Muscle of leg (tissue), 11 donors: ENCODE measurements around the gene ADAMTS2. TPM values are rescaled to one million over a fixed set of nuclear protein-coding genes. Genes with fewer than 3 reads are reported as not detected.

Experiments used
- DNase-seq: peaks from one replicate; pipeline ENCODE4 v3.0.0; 2013
- H3K27ac ChIP-seq: one replicate; pipeline ENCODE4 v1.5.1; 2013; ENCODE audit warnings: mild to moderate bottlenecking, low read length, control low read depth
- H3K27me3 ChIP-seq: one replicate; pipeline ENCODE4 v1.6.1; 2013; ENCODE audit warnings: low read length; ENCODE audit not compliant: control insufficient read depth, insufficient read depth
- H3K36me3 ChIP-seq: one replicate; pipeline ENCODE4 v1.6.1; 2013; ENCODE audit warnings: low read length; ENCODE audit not compliant: control insufficient read depth, insufficient read depth
- H3K4me1 ChIP-seq: one replicate; pipeline ENCODE4 v1.6.1; 2013; ENCODE audit warnings: low read length; ENCODE audit not compliant: control insufficient read depth, insufficient read depth
- H3K4me3 ChIP-seq: one replicate; pipeline ENCODE4 v1.5.1; 2013; ENCODE audit warnings: low read length, control low read depth
- H3K9me3 ChIP-seq: replicated peaks from 2 replicates; pipeline ENCODE4 v1.6.1; 2013; ENCODE audit warnings: low read depth, low read length; ENCODE audit not compliant: control insufficient read depth
- WGBS: methylation state at CpG from one replicate; pipeline ENCODE4 v1.1.5; 2013; ENCODE audit warnings: missing lambda C conversion rate; ENCODE audit not compliant: insufficient coverage; 5-methylcytosine and 5-hydroxymethylcytosine counted together
- polyA plus RNA-seq, 8 donors: library from polyadenylated mRNA; unstranded; fragments of 120-200 nt; gene quantifications; one replicate each; pipeline versions ENCODE4 v1.2.1 to v1.2.3, GENCODE V29; 2013; ENCODE audit warnings: inconsistent platforms in 1 of 8, low replicate concordance in 1 of 8; ENCODE audit not compliant: insufficient read length in 8 of 8, insufficient read depth in 1 of 8
- total RNA-seq: library from RNA; stranded (reverse); fragments of 120-200 nt; gene quantifications from one replicate; pipeline ENCODE4 v1.2.4, GENCODE V29; 2013

Gene ADAMTS2
- total and polyA plus RNA-seq, 9 donors: 21.3 to 46.3 (median 34.2) TPM

DNA sequence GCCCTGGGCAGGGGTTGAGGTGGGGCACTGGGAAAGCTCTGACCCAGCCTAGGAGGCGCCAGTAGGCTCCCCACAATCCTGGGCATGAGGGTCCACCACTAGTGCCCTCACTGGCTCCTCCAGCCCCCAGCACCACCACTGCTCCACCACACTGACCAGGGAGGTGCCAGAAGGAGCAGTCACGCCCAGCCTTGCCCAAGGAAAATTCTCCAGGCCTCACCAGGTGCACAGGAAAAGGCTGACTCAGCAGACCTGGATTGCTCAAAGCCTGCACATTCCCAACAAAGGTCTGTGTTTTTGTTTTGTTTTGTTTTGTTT is 222.2 kb downstream of the ADAMTS2 start:
- peaks cover 15% of the 10 kb centered on the region for H3K4me1 ChIP-seq
- no peaks in the 10 kb centered on the region for H3K27me3 ChIP-seq
- no peak for DNase-seq
- WGBS: 83% methylated on average over 1 of the region's 2 CpGs
- H3K36me3 ChIP-seq: no peaks in the 10 kb centered on the region
- H3K9me3 ChIP-seq: no peaks in the 10 kb centered on the region
- peak overlapping the region; percentile 3 for H3K27ac ChIP-seq
- no peak overlapping the region for H3K4me3 ChIP-seq

DNA sequence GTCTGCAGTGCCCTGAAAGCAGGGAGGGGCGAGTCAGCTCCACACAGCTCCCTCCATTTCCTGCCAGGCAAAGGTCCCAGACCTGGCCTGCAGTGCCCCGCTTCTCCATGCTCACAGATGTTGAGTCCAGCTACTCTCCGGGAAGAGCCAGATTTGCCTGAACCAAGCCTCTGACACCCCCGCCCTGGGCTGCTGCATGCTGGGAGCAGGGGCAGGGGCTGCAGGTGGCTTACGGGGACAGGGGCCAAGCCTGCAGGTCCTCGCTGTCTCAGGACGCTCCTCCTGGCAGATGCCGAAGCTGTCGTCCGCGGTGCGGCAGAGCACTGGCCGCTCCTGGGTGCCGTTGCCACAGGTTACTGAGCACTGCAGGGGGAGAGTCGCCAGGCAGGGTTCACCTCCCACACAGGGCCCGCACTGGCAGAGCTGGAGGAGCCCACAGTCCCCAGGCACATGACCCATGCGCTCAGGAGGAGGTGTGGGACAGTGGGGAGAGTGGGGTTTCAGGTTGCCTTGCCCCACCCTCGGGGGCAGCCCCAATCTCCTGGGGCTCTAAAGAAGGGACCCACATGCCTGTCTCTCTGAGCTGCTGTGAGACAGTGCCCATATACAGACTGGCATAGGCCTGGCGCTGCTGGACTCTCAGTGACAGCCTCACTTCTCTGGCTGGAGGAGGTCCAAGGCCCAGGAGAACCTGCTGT is 222.7 kb downstream of the ADAMTS2 start:
- WGBS: 81% methylated on average over 18 of the region's 19 CpGs
- Histone ChIP-seq H3K4me3 (no peak overlapping the region), H3K27me3 (no peaks in the 10 kb centered on the region), H3K27ac (no peak overlapping the region), H3K9me3 (no peaks in the 10 kb centered on the region), H3K4me1 (peaks cover 15% of the 10 kb centered on the region), H3K36me3 (no peaks in the 10 kb centered on the region)
- DNase-seq: no peak

DNA sequence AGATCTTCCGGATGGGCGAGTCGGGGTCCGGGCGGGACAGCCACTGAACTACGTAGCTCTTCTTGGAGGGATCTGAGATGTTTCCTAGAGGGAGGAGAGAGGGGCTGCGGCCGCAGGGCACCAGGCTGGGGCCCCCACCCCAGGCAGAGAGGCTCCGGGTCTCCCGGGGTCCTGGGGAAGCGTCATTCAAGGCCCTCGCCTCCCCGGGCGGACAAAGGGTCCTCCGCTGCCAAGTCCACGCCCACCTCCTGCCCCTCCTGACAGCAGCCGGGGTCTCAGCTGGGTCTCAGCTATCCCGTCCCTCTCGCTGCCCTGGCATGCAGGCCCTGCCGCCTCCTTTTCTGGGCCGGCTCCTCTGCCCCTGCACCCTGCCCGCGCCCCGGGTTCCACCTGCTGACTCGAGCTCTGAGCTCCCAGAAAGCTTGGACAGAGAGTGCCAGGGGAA is 223.6 kb downstream of the ADAMTS2 start:
- no peak overlapping the region for H3K4me3 ChIP-seq
- WGBS: 95% methylated on average over 14 of the region's 25 CpGs
- no peaks in the 10 kb centered on the region for H3K27me3 ChIP-seq
- H3K27ac ChIP-seq: no peak overlapping the region
- H3K4me1 ChIP-seq: peaks cover 15% of the 10 kb centered on the region
- H3K36me3 ChIP-seq: no peaks in the 10 kb centered on the region
- H3K9me3 ChIP-seq: no peaks in the 10 kb centered on the region
- no peak for DNase-seq

DNA sequence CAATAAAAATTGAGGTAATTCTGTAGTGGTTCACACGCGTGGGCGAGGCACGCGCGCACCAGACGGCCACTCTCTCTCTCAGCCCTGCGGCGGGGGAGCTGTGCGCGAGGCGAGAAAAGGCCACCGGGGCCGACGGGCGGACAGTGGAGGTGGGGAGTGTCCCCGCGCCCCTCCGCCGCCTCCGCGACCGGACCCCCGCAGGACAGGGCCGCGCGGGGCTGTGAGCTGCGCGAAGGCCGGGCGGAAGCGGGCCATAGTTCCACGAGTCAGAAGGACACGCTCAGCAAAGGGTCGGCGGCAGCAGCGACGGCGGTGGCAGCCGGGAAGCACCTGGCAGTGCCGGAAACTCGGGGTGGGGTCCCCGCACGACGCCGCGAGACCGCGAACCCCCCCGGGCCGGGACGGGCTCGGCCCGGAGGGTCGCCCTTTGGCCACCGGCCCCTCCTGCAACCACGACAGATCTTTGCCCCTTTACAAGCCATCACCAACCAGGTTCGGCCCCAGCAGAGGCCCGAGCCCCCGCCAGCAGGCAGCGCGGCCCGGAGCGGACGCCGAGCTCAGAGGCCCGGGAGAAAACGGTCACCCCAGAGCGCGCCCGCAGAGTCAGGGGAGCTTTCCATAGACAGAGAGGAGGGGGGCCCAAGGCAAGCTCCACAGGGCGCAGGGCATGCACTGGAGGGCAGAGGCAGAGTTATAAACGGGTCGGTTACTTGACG is 224.2 kb downstream of the ADAMTS2 start:
- Histone ChIP-seq H3K9me3 (peaks cover 2% of the 10 kb centered on the region), H3K27me3 (no peaks in the 10 kb centered on the region), H3K4me1 (peaks cover 15% of the 10 kb centered on the region), H3K4me3 (no peak overlapping the region), H3K36me3 (no peaks in the 10 kb centered on the region), H3K27ac (no peak overlapping the region)
- WGBS: 77% methylated on average over 69 of the region's 75 CpGs
- no peak for DNase-seq

DNA sequence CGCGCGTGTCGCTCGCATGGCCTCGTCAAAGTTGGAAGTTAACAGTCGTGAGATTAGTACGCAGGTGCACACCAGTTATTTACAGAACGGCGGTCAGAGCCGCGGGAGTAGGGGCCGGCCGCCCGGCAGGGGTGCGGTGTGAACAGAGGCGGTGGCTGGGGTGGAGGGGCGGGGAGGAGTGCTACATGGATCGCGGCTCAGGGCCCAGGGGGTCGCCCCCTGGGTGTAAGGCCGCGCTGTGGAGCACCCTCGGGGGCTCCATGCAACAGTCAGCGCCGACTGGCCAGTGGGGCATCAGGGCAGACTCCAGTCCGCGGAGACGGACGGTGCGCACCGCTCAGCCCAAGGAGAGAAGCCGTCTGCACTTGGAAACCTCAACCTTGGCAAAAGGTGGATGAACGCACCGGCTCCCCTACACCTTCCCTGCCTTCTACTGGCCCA is 224.8 kb downstream of the ADAMTS2 start:
- Histone ChIP-seq H3K27me3 (no peaks in the 10 kb centered on the region), H3K4me3 (no peak overlapping the region), H3K4me1 (peaks cover 15% of the 10 kb centered on the region), H3K36me3 (no peaks in the 10 kb centered on the region), H3K27ac (no peak overlapping the region), H3K9me3 (peaks cover 7% of the 10 kb centered on the region)
- no peak for DNase-seq
- WGBS: 95% methylated on average over 34 of the region's 35 CpGs

DNA sequence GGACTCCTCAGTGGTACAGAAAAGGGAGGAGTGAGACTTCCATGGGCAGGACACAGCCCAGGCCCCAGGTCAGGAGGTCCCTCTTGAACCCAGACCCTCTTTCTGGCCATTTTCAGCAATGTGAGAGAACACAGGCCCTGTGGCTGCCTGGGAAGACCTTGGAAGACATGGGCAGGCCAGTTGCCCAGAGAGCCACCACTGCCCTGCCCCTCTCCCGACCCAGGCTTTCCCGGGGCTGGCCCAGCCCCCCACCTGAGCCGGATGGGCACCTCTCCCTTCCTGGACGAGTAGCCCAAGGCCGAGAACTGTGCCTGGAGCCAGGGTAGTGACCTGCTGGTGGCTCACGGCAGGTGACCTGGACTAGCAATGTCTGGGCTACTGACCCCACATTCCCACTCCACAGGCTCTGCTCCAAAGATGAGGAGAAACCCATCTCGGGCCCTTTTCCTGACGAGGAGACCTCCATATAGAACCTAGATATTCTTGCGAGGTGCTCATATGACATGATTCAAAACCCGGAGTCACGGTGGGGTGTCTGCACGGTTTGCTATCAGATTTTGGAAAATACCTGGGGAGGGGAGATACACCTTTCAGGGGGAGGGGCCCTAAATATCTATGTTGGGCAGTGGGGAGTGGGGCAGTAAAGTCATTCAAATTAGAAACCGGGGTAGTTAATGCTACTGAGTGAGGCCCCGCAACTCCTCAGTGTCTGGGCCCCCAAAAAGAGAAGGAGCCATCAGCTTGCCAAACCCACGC is 225.7 kb downstream of the ADAMTS2 start:
- Histone ChIP-seq H3K9me3 (peaks cover 14% of the 10 kb centered on the region), H3K27me3 (no peaks in the 10 kb centered on the region)
- WGBS: 94% methylated on average over 13 of the region's 15 CpGs

DNA sequence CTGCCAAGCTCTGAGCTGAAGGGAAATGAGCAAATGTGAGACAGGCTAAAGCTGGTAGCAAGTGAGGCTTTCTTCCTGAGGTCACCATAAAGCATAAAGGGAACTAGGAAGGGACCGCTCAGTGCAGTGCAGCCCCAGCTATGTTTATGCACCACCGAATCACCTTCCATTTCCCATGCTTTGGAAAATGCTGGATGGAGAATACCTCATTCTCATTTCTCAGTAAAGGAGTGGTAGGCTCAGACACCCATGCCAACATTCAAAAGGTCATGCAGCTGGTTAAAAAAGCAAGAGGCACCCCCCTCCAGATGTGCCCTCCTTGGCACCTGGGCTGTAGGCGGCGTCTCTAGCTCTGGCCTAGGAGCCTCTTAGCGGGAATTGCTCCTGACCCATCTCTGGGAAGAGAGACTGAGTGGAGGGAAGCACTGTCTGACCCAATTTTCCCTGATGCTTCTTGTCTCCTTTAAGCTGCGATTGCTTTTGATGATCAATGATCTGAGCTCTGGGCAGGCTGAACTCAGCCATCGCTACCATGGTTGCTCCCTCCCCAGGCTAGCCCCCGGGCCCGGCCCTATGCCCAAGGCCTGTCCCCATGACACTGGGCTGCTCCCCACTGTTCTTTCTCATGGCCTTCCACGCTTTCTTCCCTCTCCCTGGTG is 226.4 kb downstream of the ADAMTS2 start:
- no peak overlapping the region for H3K27ac ChIP-seq
- H3K27me3 ChIP-seq: no peaks in the 10 kb centered on the region
- peaks cover 4% of the 10 kb centered on the region for H3K36me3 ChIP-seq
- peaks cover 21% of the 10 kb centered on the region for H3K9me3 ChIP-seq
- 100% methylated on average over 5 of the region's 10 CpGs for WGBS
- no peak overlapping the region for H3K4me3 ChIP-seq
- DNase-seq: no peak
- peaks cover 14% of the 10 kb centered on the region for H3K4me1 ChIP-seq

More for the DNA sequence above, 225.7 kb downstream of the ADAMTS2 start:
- no peak for DNase-seq
- H3K27ac ChIP-seq: no peak overlapping the region
- no peaks in the 10 kb centered on the region for H3K36me3 ChIP-seq
- no peak overlapping the region for H3K4me3 ChIP-seq
- H3K4me1 ChIP-seq: peaks cover 15% of the 10 kb centered on the region

DNA sequence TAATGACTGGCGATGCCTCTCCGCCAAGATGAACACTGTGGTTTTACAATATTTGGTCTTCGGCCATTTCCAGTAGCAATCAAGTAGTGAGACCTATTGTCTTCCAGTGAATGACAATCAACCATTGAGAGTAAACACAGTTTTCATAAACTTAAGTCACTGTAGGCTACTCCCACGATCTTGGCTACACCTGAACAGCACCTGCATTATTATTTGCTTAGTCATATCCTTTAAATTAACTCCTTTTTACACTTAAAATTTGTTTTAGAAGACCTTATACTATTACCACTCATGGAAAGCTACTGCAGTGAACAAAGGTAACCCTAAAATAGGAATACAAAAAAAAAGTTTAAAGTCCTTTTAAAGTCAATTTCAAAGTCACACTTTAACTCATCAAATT is 226.9 kb downstream of the ADAMTS2 start:
- no peak for DNase-seq
- H3K27me3 ChIP-seq: no peaks in the 10 kb centered on the region
- no peak overlapping the region for H3K27ac ChIP-seq
- peaks cover 25% of the 10 kb centered on the region for H3K9me3 ChIP-seq
- 96% methylated on average over 3 of the region's 4 CpGs for WGBS
- peaks cover 8% of the 10 kb centered on the region for H3K4me1 ChIP-seq
- H3K4me3 ChIP-seq: no peak overlapping the region
- H3K36me3 ChIP-seq: peaks cover 4% of the 10 kb centered on the region

DNA sequence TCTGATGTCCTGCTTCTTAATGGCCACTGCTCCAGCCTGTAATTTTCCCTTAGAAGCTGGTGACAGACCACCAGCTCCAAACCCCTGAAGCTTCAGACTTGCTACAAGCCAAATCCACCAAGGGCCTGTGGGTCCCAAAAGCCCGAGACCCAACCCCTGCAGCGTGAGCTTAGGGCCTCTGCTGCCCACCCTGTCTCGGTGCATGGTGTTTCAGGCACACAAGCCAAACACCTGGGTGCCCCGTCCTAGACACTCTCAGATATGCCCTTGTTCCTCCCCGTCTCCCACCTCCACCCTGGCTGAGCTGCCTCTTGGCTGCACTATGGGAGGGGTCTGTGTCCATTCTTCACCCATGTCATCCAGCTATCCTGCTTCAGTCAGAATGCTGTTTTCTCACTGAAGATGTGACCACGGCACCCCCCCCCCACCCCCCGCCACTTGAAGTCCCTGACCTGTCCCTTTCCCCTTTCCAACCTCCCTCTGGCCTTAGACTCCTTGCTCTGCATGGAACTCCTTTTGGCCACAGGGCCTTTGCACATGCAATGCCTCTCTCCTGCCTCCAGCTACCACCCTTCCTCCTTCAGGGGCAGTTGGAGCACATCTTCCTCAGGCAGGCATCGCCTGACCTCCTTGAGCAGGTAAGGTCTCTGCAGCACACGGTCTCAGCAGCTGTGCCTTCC is 229.3 kb downstream of the ADAMTS2 start:
- Histone ChIP-seq H3K4me1 (no peaks in the 10 kb centered on the region), H3K9me3 (peaks cover 48% of the 10 kb centered on the region), H3K4me3 (no peak overlapping the region), H3K36me3 (peaks cover 4% of the 10 kb centered on the region), H3K27ac (no peak overlapping the region), H3K27me3 (no peaks in the 10 kb centered on the region)
- WGBS: 88% methylated on average over 8 of the region's 9 CpGs
- no peak for DNase-seq
